ENCODE measurements around the gene ACACB.

Gene ACACB

DNA sequence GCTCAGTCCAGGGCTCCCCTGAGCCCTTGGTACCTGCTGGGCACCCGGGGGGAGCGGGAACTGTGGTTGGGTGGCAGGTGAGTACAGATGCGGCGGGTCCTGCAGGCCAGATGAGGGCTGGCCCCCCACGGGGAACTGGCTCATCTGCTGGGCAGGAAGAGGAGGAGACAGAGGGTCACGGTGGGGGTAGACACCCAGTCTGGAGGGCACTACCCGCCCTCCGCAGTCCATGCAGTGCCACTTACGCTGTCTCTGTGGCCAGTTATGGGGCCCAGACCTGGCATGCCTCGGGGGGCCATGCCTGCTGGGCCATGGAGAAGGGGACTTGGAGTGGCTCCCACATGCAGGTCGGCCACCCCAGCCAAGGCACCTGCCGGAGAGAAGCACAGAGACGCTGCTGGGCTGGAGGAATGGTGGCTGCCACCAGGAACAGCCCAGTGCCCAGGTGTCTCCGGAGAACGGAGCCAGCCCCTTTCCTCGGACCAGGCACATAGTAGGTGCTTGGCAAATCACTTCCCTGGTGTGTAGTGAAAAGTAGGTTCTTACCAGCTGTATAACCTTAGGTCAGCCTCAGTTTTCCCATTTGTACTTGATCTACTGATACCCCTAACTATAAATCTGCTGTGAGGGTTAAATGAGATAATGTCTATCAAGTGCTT is 171.6 kb downstream of the ACACB start:
- no peak overlapping the region for H2AFZ ChIP-seq (ENCODE audit: low read length)
- H4K20me1 ChIP-seq (ENCODE audit: insufficient read depth, low read length) = no peaks in the 10 kb centered on the region
- no peak overlapping the region for H3K4me3 ChIP-seq (ENCODE audit: low read depth, low read length, poor library complexity, severe bottlenecking)
- no peak overlapping the region for H3K9ac ChIP-seq (ENCODE audit: low read length)
- no peaks in the 10 kb centered on the region for H3K9me2 ChIP-seq (ENCODE audit: low read depth, low read length)
- no peak overlapping the region for H3K27ac ChIP-seq (ENCODE audit: low read depth, low read length, poor library complexity, severe bottlenecking)
- no peaks in the 10 kb centered on the region for H3K36me3 ChIP-seq (ENCODE audit: insufficient read depth, low read length)
- no peaks in the 10 kb centered on the region for H3K9me3 ChIP-seq (ENCODE audit: low read length)
- no peaks in the 10 kb centered on the region for H3K79me2 ChIP-seq (ENCODE audit: insufficient read depth, low read length)
- H3F3A ChIP-seq (ENCODE audit: insufficient read depth, low read length) = no peaks in the 10 kb centered on the region
- TF ChIP-seq EZH2 (IDR thresholded peaks at IDR 0.05; ENCODE audit: borderline replicate concordance, low read length) = no peak
- TF ChIP-seq, protein P1, sequence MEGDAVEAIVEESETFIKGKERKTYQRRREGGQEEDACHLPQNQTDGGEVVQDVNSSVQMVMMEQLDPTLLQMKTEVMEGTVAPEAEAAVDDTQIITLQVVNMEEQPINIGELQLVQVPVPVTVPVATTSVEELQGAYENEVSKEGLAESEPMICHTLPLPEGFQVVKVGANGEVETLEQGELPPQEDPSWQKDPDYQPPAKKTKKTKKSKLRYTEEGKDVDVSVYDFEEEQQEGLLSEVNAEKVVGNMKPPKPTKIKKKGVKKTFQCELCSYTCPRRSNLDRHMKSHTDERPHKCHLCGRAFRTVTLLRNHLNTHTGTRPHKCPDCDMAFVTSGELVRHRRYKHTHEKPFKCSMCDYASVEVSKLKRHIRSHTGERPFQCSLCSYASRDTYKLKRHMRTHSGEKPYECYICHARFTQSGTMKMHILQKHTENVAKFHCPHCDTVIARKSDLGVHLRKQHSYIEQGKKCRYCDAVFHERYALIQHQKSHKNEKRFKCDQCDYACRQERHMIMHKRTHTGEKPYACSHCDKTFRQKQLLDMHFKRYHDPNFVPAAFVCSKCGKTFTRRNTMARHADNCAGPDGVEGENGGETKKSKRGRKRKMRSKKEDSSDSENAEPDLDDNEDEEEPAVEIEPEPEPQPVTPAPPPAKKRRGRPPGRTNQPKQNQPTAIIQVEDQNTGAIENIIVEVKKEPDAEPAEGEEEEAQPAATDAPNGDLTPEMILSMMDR (IDR thresholded peaks at IDR 0.05; ENCODE audit: low read length) = no peak
- no peaks in the 10 kb centered on the region for H3K4me1 ChIP-seq (ENCODE audit: insufficient read depth, low read length, severe bottlenecking)
- no peaks in the 10 kb centered on the region for H3K27me3 ChIP-seq (ENCODE audit: insufficient read depth, low read length)
- no peak overlapping the region for H3K4me2 ChIP-seq (ENCODE audit: low read length)

DNA sequence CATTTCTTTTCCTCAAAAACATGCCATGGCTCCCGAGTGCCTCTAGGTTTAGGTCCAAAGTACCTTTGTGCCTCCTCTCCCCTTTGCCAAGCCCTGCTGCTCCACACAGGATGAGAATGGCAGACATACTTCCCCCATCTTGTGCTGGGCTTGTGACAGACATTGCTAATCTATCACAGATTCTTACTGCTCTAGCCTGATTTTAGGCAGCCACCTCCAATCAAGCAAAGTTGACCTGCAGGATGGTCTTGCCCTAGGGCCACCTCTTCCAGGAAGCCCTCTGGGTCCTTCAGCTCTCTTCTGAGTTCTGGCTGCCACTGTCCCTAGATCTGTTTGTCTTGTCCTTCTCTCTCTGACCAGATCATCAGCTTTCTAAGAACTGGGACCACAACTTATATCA is 172.2 kb downstream of the ACACB start:
- H3K36me3 ChIP-seq (ENCODE audit: insufficient read depth, low read length) = no peaks in the 10 kb centered on the region
- no peak overlapping the region for H2AFZ ChIP-seq (ENCODE audit: low read length)
- TF ChIP-seq, protein P1 (IDR thresholded peaks at IDR 0.05; ENCODE audit: low read length) = no peak
- no peak for TF ChIP-seq EZH2 (IDR thresholded peaks at IDR 0.05; ENCODE audit: borderline replicate concordance, low read length)
- no peaks in the 10 kb centered on the region for H3F3A ChIP-seq (ENCODE audit: insufficient read depth, low read length)
- no peaks in the 10 kb centered on the region for H3K9me2 ChIP-seq (ENCODE audit: low read depth, low read length)
- no peak overlapping the region for H3K4me3 ChIP-seq (ENCODE audit: low read depth, low read length, poor library complexity, severe bottlenecking)
- H3K79me2 ChIP-seq (ENCODE audit: insufficient read depth, low read length) = no peaks in the 10 kb centered on the region
- H3K4me1 ChIP-seq (ENCODE audit: insufficient read depth, low read length, severe bottlenecking) = no peaks in the 10 kb centered on the region
- H3K27me3 ChIP-seq (ENCODE audit: insufficient read depth, low read length) = no peaks in the 10 kb centered on the region
- H3K27ac ChIP-seq (ENCODE audit: low read depth, low read length, poor library complexity, severe bottlenecking) = no peak overlapping the region
- no peaks in the 10 kb centered on the region for H3K9me3 ChIP-seq (ENCODE audit: low read length)
- H4K20me1 ChIP-seq (ENCODE audit: insufficient read depth, low read length) = no peaks in the 10 kb centered on the region
- no peak overlapping the region for H3K4me2 ChIP-seq (ENCODE audit: low read length)
- no peak overlapping the region for H3K9ac ChIP-seq (ENCODE audit: low read length)

DNA sequence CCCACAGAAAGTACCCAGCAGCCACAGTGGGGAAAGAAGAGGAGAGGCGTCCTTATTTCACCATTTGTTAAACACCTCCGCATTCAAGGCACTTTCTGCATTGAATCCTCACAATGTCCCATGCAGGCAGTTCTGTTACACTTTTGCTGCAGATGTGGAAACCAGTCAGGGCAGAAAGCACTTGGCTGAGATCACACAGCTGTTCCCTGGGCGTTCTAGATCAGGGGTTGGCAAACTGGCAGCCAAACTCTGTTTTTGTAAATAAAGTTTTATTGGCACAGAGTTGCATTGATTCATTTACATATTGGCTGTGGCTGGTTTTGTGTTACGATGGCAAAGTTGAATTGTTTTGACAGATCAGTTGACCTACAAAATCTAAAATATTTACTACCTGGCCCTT is 172.6 kb downstream of the ACACB start:
- TF ChIP-seq, protein P1 (IDR thresholded peaks at IDR 0.05; ENCODE audit: low read length) = no peak
- TF ChIP-seq EZH2 (IDR thresholded peaks at IDR 0.05; ENCODE audit: borderline replicate concordance, low read length) = no peak
- Histone ChIP-seq H4K20me1 (ENCODE audit: insufficient read depth, low read length) (no peaks in the 10 kb centered on the region), H3K9me3 (ENCODE audit: low read length) (no peaks in the 10 kb centered on the region), H3K27me3 (ENCODE audit: insufficient read depth, low read length) (no peaks in the 10 kb centered on the region), H3K27ac (ENCODE audit: low read depth, low read length, poor library complexity, severe bottlenecking) (no peak overlapping the region), H3K9me2 (ENCODE audit: low read depth, low read length) (no peaks in the 10 kb centered on the region), H3K4me2 (ENCODE audit: low read length) (no peak overlapping the region), H2AFZ (ENCODE audit: low read length) (no peak overlapping the region), H3K4me1 (ENCODE audit: insufficient read depth, low read length, severe bottlenecking) (no peaks in the 10 kb centered on the region), H3K4me3 (ENCODE audit: low read depth, low read length, poor library complexity, severe bottlenecking) (no peak overlapping the region), H3K79me2 (ENCODE audit: insufficient read depth, low read length) (no peaks in the 10 kb centered on the region), H3K36me3 (ENCODE audit: insufficient read depth, low read length) (no peaks in the 10 kb centered on the region), H3K9ac (ENCODE audit: low read length) (no peak overlapping the region), H3F3A (ENCODE audit: insufficient read depth, low read length) (no peaks in the 10 kb centered on the region)

Measured in OCI-LY1 (cell line).